ENCODE measurements around the gene LAMB4.

The LAMB4 gene

DNA sequence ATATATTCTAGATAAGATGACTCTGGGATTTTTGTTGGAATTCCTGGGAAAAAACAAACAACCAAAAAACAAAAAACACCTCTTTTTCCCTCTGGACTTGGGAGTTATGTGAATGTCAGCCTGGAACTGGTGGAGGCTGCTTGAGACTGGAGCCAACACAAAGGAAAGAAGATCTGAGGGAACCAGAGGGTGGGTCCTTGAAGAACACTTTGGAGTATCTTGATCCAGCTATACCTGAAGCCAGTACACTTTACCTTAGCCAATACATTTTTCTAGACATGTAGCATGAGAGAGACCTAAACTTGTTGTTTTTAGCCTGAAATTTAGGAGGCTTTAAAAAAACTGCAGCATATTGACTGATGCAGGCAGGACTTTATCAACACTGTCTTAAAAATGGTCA is 121.3 kb downstream of the LAMB4 start:
- DNase-seq: no peak

DNA sequence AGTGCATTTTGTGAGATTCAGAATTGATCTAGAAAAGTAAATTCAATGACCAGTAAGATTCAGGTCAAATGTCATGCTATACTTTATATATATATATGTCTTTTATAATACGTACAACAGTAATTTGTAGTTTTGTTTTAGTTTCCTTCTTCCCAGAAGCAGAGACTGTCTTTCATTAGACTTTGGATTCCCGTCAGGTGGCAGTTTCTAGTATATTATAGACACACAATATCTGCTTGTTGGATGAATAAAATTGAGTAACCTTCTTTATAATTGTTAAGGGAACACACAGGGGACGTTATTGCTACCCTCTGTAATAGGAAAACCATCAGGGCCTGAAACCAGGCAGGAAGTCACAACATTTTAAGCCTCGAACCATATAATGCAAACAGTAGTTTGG is 121.9 kb downstream of the LAMB4 start:
- DNase-seq: no peak

DNA sequence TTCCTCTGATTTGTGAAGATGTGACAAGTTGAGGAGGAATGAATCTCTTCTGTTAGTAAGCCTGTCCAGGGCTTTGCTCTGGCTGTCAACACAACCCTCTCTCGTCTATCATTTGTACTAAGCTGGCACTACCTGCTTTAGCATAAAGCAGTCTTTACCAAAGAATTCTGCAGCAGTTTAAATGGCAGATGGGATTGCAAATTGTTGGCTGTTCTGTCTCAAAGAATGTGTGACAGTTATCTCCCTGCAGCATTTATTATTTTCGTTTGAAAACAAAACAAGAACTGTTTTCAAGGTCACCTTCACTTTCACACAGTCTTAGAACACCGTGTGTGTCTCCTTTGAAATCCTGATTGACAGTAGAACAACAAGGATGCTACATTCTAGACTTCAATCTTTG is 122.4 kb downstream of the LAMB4 start:
- no peak for DNase-seq

DNA sequence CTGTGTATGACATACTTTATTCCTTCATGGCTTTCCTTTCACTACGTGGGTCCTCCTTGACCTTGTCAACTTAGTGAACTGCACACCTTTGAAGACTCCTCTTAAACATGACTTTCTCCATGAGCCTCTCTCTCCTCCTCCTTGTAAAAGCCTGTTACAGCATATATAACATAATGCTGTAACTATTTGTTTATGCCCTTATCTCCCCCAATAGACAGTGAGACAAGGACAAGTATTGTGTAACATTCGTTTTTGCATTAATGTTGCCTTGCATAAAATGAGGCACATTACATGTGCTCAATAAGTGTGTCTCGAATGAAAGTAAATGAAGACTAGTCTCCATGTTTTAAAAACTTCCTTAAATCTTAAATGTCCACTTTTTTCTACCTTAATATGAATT is 122.9 kb downstream of the LAMB4 start:
- DNase-seq: no peak

DNA sequence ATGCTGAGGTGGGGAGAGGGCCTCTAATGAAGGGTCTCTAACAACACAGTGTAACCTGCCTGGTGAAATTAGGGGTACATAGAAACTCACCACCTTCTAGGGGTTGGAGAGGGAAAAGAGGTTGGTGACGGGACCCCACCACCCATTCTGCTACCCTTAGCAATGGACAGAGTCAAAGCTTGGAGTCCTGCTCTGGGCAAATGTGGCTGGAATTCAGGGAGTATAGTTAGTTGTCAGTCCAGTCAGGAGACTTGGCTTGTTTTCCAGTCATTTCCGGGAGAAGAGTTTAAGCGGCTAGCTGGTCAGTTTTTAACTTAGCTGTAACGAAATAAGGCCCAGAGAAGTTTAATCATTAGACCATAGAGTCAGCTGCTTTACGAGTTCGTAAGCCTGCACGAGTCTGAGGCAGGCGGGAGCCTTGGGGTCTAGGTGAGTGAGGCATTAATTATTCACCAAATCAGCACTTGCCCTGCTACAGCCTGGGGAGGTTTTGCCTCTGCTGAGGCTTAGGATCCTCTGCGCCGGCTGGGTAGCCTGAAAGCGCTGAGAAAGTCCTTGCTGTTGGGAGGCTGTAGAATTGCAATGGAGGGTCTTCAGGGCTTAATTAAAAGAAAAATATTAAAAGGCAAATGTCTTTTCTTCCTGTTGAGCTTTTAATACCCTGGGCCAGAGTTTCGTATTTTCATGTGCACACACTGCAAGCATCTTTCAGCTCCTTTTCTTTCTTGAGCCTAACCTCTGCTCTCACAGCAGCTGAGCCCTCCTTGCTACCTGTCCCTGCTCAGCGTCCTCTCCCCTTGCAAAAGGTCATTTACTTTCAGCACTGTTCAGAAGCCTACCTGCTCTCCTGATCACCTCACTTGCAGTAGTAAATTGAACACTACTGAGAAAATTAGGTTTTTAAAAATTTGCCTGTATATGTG is 125.7 kb downstream of the LAMB4 start:
- DNase-seq: no peak

DNA sequence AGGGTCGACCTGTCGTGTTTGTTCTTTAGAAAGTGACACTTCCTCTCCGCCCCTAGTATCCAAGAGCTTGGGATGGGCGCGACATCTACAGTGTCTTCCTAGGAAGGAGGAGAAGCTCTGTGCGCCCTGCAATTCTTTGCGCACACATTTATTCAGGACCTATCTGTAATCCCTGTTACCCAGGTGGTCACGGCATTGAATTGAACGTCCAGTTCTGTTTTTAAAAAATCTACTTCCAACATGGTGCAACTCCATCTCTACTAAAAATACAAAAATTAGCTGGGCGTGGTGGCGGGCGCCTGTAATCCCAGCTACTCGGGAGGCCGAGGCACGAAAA is 126.6 kb downstream of the LAMB4 start:
- DNase-seq: no peak

DNA sequence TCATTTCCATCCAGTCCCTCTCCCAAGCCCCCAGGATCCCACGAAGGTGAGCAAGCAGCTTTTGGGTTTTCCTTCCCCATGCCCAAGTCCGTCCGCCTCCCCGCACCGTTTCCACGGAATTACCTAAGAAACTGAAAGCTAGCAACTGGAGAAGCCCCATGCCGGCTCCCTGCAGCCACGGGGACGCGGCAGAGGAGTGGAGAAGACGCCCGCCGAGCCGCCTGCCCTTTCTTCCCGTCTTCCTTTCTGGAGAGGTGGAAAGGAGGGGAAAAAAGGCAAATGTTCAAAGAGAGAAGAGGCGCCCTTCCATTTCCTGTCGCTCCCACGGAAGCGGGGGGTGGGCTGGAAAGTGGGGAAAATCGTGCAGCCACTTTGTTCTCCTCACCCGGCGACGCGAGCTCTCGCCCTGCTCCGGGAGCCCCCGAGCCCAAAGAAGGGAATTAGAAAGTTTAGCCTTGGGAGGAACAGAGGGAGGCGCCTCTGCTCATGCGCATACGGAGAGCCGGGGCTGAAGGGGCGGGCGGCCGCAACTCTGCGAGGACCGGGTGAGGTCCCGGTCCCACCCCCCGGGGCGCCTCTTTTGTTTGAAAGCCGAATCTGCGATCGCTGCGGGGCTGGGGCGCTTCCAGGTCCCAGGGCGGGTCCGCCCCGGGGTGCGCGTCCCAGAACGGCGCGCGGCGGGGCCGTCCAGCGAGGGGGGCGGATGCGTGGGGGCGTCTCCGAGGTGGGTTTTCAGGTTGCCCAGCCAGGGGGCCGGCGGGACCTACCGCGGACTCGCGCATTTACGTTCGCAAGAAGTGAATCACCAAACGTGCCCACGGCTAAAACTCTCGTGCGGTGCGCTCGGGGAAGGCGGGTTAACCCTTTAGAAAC is 127.2 kb downstream of the LAMB4 start, which contains the start of gene LAMB1:
LAMB1 (minus strand) TSS at position 436 of the 873 bp plus-strand sequence; CDS start at position 160, 276 bp downstream.
- DNase-seq: no peak

DNA sequence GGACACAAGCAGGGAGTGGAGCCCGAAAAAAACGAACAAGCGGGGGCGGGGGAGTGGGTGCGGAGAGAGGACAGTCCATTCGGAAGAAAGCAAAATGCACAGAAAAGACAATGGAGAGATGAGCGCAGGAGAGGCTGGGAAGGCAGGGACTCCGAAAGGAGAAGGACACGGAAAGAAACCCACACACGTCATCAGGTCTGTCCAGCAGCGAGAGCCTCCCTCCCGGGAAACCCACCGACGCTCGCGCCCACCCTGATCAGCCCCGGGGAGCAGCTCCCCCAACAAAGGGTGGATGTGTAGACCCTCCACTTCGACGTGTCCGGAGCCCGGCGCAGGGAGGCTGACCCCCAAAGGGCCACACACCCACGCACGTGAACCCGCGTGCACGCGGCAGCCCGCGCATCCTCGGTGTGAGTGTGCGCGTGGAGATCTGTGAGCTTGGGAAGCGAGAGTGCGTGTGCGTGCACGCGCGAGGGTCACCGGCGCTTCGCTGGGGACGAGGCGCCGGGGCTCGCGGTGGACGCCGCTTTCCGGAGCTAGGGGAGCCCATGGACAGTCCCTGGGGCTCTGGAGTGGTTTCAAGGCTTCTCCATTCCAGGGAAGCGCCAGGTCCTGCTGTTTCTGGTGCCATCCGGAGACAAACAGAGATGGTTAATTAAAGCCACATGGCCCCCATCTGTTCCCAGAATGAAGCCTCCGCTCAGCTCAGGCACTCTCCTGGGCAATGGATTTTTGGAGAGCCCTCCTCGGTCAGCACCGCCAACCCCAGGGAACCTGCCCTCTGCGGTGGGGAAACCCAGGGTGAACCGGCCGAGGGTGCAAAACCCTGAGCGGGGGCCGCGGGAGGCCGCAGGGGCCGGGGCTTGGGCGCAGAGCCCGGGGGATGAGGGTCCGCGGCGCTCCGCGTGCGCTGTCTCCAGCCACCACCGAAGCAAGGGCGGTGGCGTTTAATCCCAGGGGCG is 128.1 kb downstream of the LAMB4 start:
- peak in 1 of 2 experiments; percentile 53 for DNase-seq

DNA sequence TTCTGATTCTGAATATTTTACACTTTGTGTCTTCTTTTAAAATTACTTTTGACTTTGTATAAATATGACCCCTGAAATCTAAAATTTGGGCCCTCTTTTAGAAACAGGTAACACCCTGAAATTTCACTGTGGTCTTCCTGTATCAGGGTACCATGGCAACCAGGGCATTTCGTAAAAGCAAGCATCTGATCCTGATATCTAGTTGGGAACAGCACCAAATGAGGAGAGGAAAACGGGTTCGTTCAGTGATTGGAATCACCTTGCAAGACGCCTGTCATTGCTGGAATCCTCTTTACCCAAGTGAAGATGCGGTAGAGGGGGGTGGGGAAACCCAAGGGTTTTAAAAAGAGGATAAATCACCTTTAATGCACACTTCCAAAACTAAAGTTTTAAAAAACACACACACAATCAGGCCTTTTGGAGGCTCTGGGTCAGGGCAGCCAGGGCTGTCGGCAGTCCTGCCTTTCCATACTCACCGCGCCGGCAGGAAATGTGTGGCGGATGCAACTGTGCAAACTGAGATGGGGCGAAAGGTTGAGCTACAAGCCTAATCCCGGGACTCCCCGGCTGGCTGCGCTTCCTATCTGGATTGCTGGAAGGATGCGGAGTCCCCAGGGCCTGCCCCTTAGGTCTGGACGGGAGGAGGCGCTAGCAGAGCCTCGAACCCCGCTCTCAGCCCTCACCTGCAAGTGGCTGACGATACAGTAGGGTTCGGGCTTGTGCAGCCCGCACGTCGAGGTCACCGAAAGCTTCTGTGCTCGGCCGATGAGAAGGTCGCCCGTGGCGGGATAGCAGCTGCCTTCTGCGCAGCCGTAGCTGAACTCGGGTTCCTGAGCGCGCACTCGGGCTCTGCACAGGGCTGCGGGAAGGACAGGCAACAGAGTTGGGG is 129.0 kb downstream of the LAMB4 start:
- no peak for DNase-seq

DNA sequence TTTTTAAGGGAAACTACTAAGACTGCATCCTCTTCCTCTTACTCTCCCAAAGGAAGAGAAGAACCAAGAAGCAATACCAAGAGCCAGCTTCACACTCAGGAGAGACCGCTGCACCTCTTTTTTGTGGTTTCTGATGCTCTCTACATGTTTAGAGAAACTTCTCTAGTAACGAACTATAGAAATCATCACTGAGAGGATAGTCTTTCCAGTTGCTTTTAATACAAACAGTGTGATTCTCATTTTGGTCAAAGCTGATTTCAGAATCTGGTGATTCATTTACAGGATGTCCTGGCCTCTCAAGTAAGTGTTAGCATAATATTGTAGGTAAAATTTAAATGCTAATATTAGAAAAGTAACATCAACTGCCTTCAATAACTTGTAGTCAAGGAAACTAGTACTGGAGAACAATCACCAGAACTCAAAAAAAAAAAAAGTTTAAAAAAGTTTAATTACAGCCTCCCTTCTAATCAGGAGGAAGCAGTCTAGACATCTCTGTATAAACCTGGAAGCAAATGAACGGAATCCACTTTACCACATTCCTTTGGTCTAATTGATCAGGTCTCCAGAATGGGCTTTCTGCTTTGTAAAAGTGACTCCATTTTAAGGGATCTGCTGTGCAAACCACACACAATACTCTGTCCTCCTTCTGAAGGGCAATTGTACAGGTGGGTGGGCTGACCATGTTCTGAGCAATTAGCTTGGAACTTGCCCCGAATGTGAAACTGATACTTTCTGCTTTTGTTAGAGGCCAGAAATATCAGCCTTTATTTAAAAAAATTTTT is 130.2 kb downstream of the LAMB4 start:
- no peak for DNase-seq

DNA sequence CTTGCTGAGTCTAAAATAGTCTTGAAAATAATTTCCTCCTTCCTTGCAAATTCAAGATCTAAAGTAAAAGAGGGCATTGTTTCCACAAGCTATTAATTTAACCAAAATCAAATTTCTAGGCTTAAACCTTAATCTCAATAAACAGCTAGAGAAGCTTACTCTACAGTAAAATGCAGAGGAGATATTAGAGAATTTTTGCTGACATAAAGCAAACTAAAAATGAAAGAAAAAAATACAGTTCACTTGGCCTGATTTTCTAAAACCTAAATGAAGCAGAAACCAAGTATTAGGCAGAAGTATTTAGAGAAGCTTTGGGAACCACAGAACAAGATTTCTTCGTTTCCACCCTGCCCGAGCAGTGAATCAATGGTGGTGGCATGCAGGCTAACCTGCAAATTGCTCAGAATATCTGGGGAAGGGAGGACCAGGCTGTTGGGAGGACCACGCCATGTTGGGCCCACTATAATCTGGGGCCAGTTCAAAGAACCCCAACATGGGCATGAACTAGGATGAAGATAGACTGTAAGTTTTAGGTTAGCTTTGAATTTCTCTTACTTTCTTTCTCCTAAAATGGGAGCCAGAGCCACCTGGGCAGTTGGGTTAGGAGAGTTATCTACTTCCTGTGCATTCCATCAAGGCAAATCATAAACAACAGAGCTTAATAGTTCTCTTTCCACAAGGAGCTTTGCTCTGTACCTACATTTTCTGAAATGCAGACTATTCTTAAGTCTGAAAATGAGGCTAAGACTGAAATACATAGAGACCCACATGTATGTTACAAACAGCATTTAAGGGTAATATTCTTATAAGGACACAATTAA is 131.3 kb downstream of the LAMB4 start:
- DNase-seq: no peak

DNA sequence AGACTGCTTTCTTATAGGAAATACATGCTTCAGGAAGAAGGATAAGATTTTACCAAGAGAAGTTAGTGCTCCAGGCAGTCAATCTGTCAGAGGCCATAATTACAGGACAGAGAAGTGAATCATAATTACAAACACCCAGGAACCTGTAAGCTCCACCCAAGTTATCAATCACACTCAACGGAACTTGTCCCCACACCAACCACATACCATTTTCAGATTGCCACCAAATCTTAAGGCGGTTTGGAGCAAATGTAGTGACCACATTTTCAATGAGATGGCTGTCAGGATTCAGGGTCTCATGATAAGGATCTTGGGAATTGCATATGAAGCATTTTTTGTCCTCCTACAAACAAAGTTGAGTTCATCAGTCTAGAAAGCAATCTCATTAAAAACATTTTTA is 132.0 kb downstream of the LAMB4 start:
- DNase-seq: no peak

DNA sequence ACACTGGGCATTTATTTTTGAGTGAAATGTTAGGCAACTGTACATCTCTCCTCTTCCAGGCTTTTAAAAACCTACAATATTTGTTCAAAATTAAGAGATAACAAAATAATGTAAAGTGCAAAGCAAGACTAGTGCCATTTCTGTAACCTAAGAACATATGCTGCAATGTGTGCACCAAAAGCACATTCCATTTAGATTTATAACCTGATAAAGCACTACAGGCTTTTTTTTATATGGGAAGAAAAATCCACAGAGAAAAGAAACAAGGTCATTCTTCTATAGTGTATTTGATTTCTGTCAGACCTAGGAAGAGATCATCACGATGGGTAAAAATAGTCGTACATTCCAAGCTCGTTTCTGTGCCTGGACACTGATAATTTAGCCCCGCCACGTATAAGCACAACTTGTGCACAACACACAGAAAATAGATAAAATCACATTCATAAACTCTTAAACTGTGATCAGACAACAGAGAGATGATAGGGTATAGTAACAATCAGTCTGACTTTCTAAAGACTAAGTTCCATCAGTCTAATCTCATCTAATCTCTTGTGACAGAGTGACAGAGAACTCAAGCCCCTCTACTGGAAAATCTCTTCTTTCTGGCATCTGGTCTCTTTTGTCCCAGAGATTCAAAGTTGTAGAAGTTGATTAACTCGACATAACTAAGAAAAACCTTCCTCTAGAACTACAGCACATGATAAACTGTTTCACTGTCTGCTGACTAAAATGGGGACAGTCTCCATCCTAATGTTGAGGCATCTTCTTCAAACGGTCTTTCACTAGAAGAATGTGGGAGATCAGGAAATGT is 133.9 kb downstream of the LAMB4 start:
- no peak for DNase-seq

DNA sequence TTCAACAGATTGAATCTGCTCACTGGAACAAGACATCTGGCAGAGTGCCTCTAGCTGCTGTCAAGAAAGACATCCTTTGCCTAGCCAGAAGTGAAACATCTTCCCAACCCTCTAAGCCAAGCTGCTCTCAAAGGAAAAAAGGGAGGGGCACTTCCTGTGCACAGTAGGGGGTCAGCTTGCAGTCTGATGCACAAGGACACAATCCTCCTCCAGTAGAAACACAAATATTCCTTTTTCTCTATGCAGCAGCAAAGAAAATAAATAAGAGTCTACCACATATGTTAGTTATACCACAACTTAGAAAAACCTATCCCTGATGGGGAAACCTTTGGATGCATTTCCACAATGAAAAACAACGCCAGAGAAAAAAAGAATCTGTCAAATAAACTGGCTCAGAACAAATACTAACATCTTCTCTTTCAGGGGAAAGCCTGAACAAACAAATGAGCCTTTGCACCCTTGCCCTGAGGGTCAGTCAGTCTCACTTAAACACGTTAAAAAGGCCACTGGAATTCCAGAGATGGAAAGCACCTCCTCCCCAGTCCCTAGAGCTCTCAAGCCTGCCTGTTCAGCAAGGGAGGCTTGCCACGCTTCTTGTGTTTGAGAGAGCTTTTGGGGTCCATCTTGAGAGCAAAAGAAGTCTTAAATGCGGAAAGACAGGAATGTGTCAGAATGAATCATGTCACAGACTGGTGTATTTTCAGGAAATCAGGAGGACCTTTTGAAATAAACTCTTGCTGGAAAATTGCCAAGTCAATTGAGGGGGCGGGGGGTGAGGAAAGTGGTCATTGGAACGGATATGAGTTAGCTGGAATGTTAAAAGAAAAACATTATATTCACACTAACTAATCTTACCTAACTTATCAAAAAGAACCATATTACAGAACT is 134.7 kb downstream of the LAMB4 start:
- no peak for DNase-seq

DNA sequence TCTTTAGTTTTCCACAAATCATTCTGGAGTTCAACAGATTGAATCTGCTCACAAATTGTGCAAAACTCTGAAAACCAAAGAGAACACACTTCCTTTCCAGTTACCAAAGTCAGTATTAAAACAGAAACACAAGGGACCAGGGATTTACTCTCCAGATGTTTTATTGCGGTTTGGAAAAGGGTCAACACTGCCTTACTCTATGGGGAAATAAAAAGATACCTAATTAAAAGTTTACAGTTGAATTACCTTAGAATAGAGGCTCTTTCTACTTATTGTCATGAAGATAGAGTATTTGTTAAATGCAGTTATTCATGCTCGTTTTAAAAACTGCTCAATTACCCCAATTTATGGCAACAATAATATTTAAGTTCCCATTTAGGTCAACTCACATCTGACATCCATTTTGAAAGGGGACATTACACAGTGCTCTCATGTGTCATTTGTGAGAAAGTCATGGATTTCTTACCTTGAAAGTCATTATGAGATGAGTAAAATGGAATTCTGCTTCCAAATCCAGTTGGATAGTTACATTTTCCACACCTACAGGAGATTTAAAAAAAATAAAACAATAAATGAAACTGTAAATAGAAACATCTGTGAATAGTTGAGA is 135.6 kb downstream of the LAMB4 start:
- no peak for DNase-seq

DNA sequence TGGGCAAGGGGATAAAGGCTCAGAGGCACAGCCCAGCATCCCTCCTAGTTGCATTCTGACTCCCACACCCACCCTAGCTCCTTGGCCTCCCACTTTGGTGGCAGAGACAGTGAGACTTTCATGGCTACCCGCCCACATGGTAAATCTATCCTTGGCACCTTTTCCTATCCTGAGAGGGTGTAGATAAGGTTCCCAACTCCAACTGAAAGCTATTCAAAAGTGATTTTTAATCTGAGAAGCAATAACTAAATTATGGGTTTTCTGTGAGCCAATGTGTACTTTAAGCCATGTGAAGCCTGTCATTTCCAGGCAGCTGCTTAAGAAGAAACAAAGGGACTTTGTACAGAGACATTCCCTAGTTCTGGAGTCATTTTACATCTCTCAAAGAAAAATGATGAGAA is 136.3 kb downstream of the LAMB4 start:
- DNase-seq: no peak

DNA sequence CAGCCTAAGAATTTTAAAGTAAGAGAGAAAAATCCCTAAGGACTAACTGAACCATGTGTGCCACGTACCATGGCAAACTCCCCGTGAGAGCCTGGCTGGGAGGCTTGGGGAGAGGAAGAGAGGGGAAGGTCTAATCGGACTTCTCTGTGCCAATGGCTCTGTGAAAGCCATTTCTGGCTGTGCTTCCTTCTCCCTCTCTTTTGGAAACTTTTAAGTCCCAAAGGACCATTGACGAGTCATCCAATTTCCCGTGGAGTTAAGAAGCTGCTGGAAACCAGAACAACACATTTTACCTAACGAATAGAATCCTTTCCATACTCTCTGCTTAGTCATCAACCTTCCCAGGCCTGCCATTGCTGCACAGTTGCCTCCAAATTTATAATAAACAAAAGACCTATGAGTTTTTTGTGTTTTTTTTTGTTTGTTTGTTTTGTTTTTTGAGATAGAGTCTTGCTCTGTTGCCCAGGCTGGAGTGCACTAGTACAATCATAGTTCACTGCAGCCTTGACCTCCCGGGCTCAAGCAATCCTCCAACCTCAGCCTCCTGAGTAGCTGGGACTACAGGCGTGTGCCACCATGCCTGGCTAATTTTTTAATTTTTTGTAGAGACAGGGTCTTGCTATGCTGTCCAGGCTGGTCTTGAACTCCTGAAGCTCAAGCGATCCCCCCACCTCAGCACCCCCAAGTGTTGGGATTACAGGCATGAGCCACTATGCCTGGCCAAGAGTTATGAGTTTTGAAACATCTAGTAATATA is 140.4 kb downstream of the LAMB4 start:
- DNase-seq: no peak

Data from cerebellar nuclear complex (tissue), 1 donor.